ENCODE measurements around the gene CRYBG3.

CRYBG3 gene

GRCh38 chr3:97927704-97928103, 105.9 kb downstream of the CRYBG3 start:
- no peak overlapping the region for H3K27ac ChIP-seq
- H3K4me3 ChIP-seq, result no peak overlapping the region
- no peaks in the 10 kb centered on the region for H4K20me1 ChIP-seq
- no peaks in the 10 kb centered on the region for H3K27me3 ChIP-seq
- H3K9ac ChIP-seq, result no peak overlapping the region
- H3K4me1 ChIP-seq, result no peaks in the 10 kb centered on the region; a peak in 1 of 20 replicates
- peaks cover 0 to 61% (median 3%) of the 10 kb centered on the region in 11 experiments; a peak in 7 of 22 replicates for H3K36me3 ChIP-seq
- H3K9me3 ChIP-seq (replicated peaks in 1 of 11), result peaks cover 0 to 7% (median 0%) of the 10 kb centered on the region in 11 experiments; a peak in 4 of 22 replicates
- TF ChIP-seq Cebpa-rat (IDR thresholded peaks at IDR 0.05), result no peak
- H3K4me2 ChIP-seq, result no peak overlapping the region

- H4K20me1 ChIP-seq, result no peaks in the 10 kb centered on the region
- no peak for TF ChIP-seq Cebpa-rat (IDR thresholded peaks at IDR 0.05)
- no peak overlapping the region for H3K4me3 ChIP-seq
- H3K27me3 ChIP-seq, result no peaks in the 10 kb centered on the region
- no peaks in the 10 kb centered on the region; a peak in 1 of 20 replicates for H3K4me1 ChIP-seq
- H3K27ac ChIP-seq, result no peak overlapping the region
- H3K9ac ChIP-seq, result no peak overlapping the region
- H3K4me2 ChIP-seq, result no peak overlapping the region
- peaks cover 0 to 70% (median 5%) of the 10 kb centered on the region in 11 experiments; a peak in 9 of 22 replicates for H3K36me3 ChIP-seq
- H3K9me3 ChIP-seq (replicated peaks in 1 of 11), result peaks cover 0 to 7% (median 0%) of the 10 kb centered on the region in 11 experiments; a peak in 4 of 22 replicates
Measured at GRCh38 chr3:97928986-97929385, 107.2 kb downstream of the CRYBG3 start.

- Histone ChIP-seq H4K20me1 (no peaks in the 10 kb centered on the region), H3K27ac (no peak overlapping the region), H3K9me3 (replicated peaks in 1 of 11) (peaks cover 0 to 7% (median 0%) of the 10 kb centered on the region in 11 experiments; a peak in 4 of 22 replicates), H3K36me3 (peaks cover 0 to 71% (median 0%) of the 10 kb centered on the region in 11 experiments; a peak in 9 of 22 replicates), H3K27me3 (no peaks in the 10 kb centered on the region), H3K4me1 (no peaks in the 10 kb centered on the region; a peak in 1 of 20 replicates), H3K4me2 (no peak overlapping the region), H3K4me3 (no peak overlapping the region), H3K9ac (no peak overlapping the region)
- TF ChIP-seq Cebpa-rat (IDR thresholded peaks at IDR 0.05), result no peak
Measured at GRCh38 chr3:97930018-97930417, 108.2 kb downstream of the CRYBG3 start.

- TF ChIP-seq Cebpa-rat (IDR thresholded peaks at IDR 0.05), result no peak
- no peaks in the 10 kb centered on the region for H4K20me1 ChIP-seq
- H3K36me3 ChIP-seq, result peaks cover 0 to 73% (median 4%) of the 10 kb centered on the region in 11 experiments; a peak in 9 of 22 replicates
- H3K9ac ChIP-seq, result no peak overlapping the region
- H3K9me3 ChIP-seq (replicated peaks in 1 of 11), result peaks cover 0 to 7% (median 0%) of the 10 kb centered on the region in 11 experiments; a peak in 4 of 22 replicates
- no peak overlapping the region for H3K4me2 ChIP-seq
- H3K4me3 ChIP-seq, result no peak overlapping the region
- H3K27ac ChIP-seq, result no peak overlapping the region
- H3K4me1 ChIP-seq, result no peaks in the 10 kb centered on the region; a peak in 1 of 20 replicates
- no peaks in the 10 kb centered on the region for H3K27me3 ChIP-seq
Measured at GRCh38 chr3:97931218-97931617, 109.4 kb downstream of the CRYBG3 start.

GRCh38 chr3:97932387-97932801, 110.6 kb downstream of the CRYBG3 start:
- TF ChIP-seq Cebpa-rat (IDR thresholded peaks at IDR 0.05), result no peak
- Histone ChIP-seq H3K4me3 (no peak overlapping the region), H3K36me3 (peaks cover 0 to 73% (median 6%) of the 10 kb centered on the region in 11 experiments; a peak in 10 of 22 replicates), H3K4me1 (no peaks in the 10 kb centered on the region; a peak in 1 of 20 replicates), H3K9ac (no peak overlapping the region), H3K27ac (no peak overlapping the region), H4K20me1 (no peaks in the 10 kb centered on the region), H3K9me3 (replicated peaks in 1 of 11) (peaks cover 0 to 5% (median 0%) of the 10 kb centered on the region in 11 experiments; a peak in 1 of 22 replicates), H3K4me2 (no peak overlapping the region), H3K27me3 (no peaks in the 10 kb centered on the region)

GRCh38 chr3:97934980-97935695, 113.3 kb downstream of the CRYBG3 start:
- Histone ChIP-seq H3K27ac (no peak overlapping the region), H4K20me1 (no peaks in the 10 kb centered on the region), H3K9me3 (replicated peaks in 1 of 11) (peaks cover 0 to 5% (median 0%) of the 10 kb centered on the region in 11 experiments; a peak in 1 of 22 replicates), H3K4me2 (no peak overlapping the region), H3K36me3 (peaks cover 4 to 88% (median 21%) of the 10 kb centered on the region in 11 experiments; a peak in 15 of 22 replicates), H3K27me3 (no peaks in the 10 kb centered on the region), H3K9ac (no peak overlapping the region), H3K4me3 (no peak overlapping the region), H3K4me1 (no peaks in the 10 kb centered on the region; a peak in 1 of 20 replicates)
- no peak for TF ChIP-seq Cebpa-rat (IDR thresholded peaks at IDR 0.05)

GRCh38 chr3:97935842-97936241, 114.0 kb downstream of the CRYBG3 start:
- no peak overlapping the region for H3K27ac ChIP-seq
- no peaks in the 10 kb centered on the region for H4K20me1 ChIP-seq
- peaks cover 4 to 88% (median 26%) of the 10 kb centered on the region in 11 experiments; a peak in 16 of 22 replicates for H3K36me3 ChIP-seq
- no peaks in the 10 kb centered on the region for H3K4me1 ChIP-seq
- TF ChIP-seq Cebpa-rat (IDR thresholded peaks at IDR 0.05), result no peak
- H3K27me3 ChIP-seq, result no peaks in the 10 kb centered on the region
- H3K4me2 ChIP-seq, result no peak overlapping the region
- no peaks in the 10 kb centered on the region for H3K9me3 ChIP-seq (replicated peaks in 1 of 11)
- no peak overlapping the region for H3K4me3 ChIP-seq
- no peak overlapping the region for H3K9ac ChIP-seq

- TF ChIP-seq Cebpa-rat (IDR thresholded peaks at IDR 0.05), result no peak
- Histone ChIP-seq H3K27me3 (no peaks in the 10 kb centered on the region), H3K4me2 (no peak overlapping the region), H3K9me3 (replicated peaks in 1 of 11) (no peaks in the 10 kb centered on the region), H3K9ac (no peak overlapping the region), H3K4me1 (no peaks in the 10 kb centered on the region), H3K27ac (no peak overlapping the region), H3K36me3 (peaks cover 8 to 98% (median 32%) of the 10 kb centered on the region in 11 experiments; a peak in 20 of 22 replicates), H3K4me3 (no peak overlapping the region), H4K20me1 (no peaks in the 10 kb centered on the region)
Measured at GRCh38 chr3:97937205-97937604, 115.4 kb downstream of the CRYBG3 start.

GRCh38 chr3:97938444-97938843, 116.6 kb downstream of the CRYBG3 start:
- no peak overlapping the region for H3K9ac ChIP-seq
- no peaks in the 10 kb centered on the region for H3K27me3 ChIP-seq
- no peak overlapping the region for H3K4me3 ChIP-seq
- TF ChIP-seq Cebpa-rat (IDR thresholded peaks at IDR 0.05), result no peak
- H3K4me1 ChIP-seq, result no peaks in the 10 kb centered on the region
- peaks cover 20 to 98% (median 45%) of the 10 kb centered on the region in 11 experiments for H3K36me3 ChIP-seq
- H3K9me3 ChIP-seq (replicated peaks in 1 of 11), result no peaks in the 10 kb centered on the region
- H3K27ac ChIP-seq, result no peak overlapping the region
- H3K4me2 ChIP-seq, result no peak overlapping the region
- no peaks in the 10 kb centered on the region for H4K20me1 ChIP-seq
